GM20000 (cell line): ENCODE measurements around the gene SLC30A1.

Experiments used
- DNase-seq: peaks from one replicate; pipeline ENCODE4 v3.0.0; 2012; ENCODE audit warnings: low spot score
- CTCF ChIP-seq: IDR thresholded peaks from 2 replicates; pipeline ENCODE4 v1.5.1; 2012; ENCODE audit warnings: mild to moderate bottlenecking, control low read depth; ENCODE audit errors: extremely low read depth, missing control alignments

SLC30A1 gene

GRCh38 chr1:211613108-211613947, 34.4 kb upstream of the SLC30A1 start:
- no peak for DNase-seq

GRCh38 chr1:211612786-211613107, 33.8 kb upstream of the SLC30A1 start:
- no peak for DNase-seq
- no peak for TF ChIP-seq CTCF

More at GRCh38 chr1:211613108-211613947, 34.4 kb upstream of the SLC30A1 start:
- no peak for TF ChIP-seq CTCF

- no peak for TF ChIP-seq CTCF
- DNase-seq: no peak
These were observed 32.9 kb upstream of the SLC30A1 start for GRCh38 chr1:211611818-211612217.

GRCh38 chr1:211610779-211611556, 32.0 kb upstream of the SLC30A1 start:
- DNase-seq: no peak
- TF ChIP-seq CTCF: no peak

- no peak for DNase-seq
- TF ChIP-seq CTCF: no peak
These were observed 30.4 kb upstream of the SLC30A1 start for GRCh38 chr1:211609120-211610024.

- DNase-seq: no peak
- TF ChIP-seq CTCF: no peak
These were observed 29.0 kb upstream of the SLC30A1 start for GRCh38 chr1:211607754-211608473.
